GM21381 (cell line): ENCODE results near the gene TLX1.

Source experiments
- ATAC-seq: cut with Tn5 transposase; IDR thresholded peaks from one replicate; pipeline ENCODE4 v1.9.1; 2021; ENCODE audit warnings: mild to moderate bottlenecking, moderate library complexity; ENCODE audit not compliant: unreplicated experiment

The TLX1 gene

DNA sequence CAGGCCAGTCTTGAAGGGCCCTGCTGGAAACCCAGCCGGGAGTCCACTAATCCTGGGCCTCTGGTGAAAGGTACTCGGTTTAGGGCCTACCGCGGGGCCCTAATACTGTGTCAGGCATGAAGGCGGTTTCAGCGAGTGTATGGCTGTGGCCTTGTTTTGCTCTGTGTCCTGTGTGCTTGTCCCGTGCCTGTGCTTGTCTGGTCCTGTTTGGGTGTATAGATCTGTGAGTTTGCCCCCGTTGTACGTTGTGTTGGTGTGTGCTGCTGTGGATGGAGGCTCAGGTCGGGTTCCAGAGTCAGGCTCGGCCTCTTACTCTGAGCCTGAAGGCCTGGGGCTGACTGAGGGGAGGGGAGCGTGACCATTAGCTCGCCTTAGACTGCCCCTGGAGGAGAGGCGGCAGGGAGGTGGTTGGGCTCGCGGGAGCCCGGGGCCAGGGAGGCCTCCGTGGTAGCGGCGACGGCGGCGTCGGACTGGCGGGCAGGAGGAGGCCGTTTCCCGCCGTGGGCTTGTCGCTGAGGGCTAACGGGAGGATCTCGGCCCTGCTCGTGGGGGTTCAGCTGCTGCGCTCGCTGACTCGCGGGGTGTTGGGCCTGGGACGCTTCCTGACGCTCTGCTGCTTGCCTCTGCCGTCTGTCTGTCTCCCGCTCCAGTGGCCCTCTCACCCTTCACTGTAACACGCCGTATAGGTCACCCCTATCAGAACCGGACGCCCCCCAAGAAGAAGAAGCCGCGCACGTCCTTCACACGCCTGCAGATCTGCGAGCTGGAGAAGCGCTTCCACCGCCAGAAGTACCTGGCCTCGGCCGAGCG, 2.6 kb downstream of the TLX1 start:
- no peak for ATAC-seq

DNA sequence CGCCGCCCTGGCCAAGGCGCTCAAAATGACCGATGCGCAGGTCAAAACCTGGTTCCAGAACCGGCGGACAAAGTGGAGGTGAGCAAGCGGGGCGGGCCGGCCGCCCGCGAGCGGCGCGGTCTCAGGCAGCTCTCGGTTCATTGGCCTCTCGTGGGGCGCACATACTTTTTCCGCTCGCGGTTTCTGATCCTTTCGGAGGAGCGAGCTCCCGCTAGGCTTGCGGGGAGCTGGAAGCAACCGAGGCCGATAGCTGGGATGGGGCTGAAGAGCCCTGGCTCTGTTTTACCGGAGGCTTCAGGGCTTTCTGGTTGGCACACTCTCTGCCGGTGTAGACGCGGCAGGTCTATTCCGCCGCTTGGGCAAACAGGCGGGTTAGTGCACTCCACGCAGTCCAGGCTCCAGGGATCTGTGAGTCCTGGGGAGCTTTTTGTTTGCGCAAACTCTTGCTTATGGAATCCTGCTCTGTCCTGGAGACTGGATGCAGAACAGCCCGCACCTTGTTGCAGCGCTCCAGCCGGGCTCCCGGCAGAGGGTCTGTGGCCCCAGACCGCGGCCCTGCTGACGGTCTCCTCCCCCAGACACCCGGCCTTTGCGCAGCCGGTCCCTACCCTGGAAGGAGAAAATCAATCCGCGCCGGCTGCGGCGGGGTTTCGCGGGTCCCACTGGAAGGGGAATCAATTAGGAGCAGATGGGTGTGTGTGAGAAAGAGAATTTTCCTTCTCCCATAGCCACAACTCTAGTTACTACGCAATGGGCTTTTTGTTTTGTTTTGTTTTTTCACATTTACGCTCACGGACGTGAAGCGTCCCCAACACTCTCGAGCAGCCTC, 3.4 kb downstream of the TLX1 start:
- ATAC-seq = no peak

DNA sequence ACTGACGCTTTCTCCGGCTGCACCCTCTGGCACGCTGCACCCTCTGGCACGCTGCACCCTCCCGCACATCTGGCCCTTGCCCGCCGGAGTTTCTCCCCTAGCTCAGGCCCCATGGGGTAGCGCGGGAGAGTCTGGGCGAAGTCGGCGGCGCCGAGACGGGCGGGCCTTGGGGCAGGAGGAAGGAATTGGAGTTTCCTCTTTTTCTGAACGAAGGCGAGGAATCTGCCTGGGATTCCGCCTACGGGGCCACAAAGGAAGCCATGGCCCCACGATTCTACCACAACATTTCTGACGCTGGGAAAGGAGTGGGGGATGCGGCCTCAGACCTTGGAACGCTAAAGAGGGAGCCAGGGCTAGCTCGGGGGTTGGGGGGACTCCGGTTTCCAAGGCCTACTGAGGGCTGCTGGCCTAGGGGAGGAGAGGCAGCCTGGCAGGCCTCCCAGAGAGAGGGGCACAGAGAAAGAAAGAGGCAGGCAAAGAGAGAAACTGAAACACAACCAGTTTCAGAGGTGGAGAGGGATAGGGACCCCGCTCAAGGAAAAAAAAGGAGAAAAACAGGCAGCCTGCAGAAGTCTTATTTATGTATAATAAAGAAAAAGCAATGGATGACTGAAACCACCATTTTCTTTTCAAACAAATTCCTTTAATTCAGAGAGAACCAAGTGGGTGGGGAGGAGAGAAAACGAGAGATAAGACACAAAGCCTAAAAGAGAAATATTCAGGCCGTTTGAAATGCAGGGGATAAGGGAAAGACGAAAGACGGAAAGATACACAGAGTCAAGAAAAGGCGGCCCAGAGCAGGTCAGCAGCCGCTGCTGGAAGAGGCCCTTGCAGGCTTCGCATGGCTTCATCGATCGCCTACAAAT, 4.3 kb downstream of the TLX1 start:
- no peak for ATAC-seq

DNA sequence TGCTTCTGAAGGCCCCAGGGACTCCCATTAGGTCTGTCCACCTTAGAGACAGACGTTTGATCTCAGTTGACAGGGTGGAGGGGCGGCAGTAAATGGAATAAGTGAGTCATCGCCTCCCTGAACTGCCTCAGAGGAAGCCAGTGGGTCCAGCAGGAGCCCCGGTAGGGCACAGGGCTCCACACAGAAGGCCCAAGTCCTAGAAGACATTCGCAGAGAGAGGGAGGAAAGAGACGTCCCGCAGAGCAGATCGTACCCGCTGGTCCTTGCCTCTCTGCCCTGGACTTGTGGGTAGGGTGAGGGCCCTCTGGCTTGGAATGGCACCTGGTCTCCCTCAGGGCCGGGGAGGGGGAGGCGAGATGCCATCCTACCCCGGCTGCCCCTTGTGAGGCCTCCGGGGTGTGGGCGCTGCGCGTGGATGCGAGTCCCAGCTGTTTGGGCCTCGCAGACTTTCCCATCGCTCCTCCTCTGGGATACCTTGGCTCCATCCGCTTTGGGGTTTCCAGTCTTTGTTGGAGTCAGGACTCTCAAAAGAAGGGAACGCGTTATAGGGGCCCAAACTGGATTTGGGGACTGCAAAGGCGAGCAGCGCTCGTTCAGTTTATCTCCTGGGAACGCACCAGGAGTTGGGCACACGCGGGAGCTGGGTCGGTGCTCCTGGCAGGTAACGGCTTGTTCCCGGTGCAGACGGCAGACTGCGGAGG, 5.1 kb downstream of the TLX1 start:
- ATAC-seq = no peak

DNA sequence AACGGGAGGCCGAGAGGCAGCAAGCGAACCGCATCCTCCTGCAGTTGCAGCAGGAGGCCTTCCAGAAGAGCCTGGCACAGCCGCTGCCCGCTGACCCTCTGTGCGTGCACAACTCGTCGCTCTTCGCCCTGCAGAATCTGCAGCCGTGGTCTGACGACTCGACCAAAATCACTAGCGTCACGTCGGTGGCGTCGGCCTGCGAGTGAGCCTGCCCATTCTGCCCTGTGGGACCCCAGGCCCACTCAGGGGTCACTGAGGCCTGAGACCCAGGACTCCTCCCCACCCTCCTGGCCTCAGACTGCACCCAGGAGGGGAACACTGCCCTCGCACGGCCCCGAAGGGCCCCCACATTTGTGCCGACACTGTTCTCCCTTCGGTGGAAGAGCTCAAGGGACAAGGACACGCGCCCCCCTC, 5.6 kb downstream of the TLX1 start:
- ATAC-seq = no peak

DNA sequence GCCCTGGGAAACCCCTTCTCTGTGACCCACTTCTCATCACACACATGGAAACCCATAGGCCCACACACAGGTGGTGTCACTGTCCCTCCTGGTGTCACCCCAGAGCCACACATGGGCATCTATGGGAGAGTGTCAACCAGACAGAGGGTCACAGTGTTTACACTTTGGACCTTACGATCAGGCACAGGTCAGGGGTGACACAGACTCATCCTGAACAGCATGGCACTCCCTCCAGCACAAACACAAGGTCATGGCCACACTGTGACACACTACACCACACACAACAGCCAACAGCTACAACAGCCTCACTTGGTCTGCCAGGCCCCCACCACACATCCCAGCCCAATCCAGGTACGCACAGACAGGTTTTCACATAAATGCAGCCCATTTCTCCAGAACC, 6.2 kb downstream of the TLX1 start:
- ATAC-seq = no peak

DNA sequence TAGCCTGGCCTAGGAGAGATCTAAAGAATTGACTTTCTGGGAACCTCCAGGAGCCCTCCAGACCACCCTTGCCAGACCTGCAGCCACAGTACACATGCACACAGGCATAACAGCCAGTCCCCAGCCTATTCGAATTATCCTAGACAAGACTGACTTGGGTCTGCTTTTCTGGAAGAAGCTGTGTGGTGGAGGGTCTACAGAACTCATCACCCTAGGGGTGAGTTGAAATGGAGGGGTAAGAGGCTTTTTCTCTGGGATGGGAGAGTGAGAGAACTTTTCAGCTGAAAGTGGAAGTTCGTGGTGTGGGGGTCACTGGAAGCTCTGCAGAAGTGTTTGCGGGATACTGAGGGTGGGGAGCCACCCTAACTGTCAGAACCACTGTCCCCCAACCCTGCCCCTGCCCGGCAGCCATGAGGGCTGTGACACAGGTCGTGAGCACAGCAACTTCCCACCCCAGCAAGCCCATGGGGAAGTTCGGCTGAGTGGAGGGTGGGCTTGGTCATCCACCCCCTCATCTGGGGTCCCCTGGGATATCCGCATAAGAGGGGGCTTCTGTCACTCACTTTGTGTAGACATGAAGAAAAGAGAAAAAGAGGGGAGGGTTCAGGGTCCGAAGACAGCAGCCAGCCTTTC, 7.8 kb downstream of the TLX1 start:
- ATAC-seq = no peak

DNA sequence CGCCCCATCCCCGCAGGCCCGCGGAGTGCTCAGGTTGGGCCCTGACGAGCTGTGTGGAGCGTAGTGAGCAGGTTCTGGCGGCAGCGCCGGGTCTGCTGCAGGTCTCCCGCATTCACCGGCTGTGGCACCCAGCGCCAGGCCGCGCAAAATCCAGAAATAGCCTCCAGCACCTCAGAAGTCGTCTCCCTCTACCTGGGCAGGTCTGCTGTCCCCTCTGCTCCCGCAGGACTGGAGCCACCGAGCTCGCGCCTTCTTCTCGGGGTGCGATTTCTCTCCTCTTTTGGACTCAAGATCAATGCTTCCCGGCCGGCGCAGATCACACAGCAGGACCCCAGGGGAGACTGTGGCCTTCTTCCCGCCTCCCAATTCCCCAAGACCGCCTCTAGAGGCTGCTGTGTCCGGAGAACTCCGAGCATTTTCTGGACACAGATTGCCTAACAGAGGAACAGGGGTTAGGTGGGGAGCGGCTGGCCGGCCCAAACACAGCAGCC, 8.4 kb downstream of the TLX1 start:
- no peak for ATAC-seq

DNA sequence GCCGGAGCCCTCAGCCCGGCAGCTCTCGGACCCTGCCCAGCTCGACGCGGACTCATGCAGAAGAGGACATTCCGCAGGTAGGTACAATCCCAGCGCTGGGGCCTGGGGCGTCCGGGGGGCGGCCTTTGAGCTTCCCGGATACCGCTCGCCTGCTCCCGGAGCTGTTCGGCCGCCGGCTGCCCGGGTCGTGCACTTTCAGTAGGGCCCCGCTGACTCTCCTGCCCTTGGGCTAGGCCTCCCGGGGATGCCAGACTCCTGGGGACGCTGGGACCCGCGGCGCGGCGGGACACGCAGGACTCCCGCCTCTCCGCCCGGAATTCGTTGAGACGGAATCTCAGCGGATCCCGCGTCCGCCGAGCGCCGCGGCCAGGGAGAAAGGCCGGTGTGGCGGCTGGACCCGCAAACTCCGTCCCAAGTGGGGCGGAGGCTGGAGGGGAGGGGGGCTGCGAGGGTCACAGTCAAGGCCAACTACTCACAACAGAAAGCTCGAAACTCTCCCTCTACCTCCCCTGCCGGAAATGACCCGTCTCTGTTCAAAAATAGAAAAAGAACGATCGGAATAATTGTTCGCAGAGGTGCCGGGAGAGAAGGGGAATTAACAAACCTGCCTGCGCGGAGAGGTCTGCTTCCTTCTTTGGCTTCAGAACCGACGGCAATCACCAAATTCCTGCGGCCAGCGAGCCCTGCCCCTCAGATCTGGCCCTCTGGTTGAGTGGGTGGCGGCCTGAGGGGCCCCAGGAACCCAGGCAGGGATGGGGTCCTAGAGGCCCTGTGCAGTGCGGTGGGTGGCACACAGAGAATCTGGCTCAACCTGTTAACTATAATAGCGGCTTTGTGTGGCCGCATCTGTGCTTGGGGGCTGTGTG, 9.2 kb downstream of the TLX1 start:
- ATAC-seq = no peak

DNA sequence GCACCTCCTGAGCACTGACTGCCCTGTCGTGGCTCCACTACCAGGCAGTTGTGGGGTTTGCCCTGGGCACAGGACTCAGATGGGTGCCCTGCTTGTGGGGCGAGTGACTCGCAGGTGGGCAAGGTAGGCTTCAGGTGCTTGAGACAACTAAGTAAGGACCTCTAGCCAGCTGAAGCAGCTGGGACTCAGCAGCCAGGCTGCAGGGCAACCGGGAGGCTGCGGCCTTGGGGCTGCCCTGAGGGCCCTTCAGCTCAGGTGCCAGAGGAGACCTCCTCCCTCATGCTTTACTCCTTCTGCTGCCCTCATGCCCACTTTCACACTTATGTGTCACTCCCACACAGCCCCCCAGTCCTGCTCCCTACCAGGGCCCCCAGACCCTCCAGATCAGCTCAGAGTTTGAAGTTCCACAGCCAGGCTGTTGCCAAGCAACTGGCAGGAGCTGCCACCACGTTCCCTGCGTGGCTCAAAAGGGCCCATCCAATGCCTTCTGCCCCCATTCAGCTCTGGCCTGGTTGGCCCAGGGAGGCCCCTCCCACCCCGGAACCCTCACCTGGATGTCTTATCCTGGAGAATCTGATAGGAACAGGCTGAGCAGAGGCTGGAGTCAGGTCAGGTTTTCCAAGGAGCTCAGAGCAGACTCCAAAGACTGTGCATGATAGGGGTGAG, 10.0 kb downstream of the TLX1 start:
- ATAC-seq = no peak

DNA sequence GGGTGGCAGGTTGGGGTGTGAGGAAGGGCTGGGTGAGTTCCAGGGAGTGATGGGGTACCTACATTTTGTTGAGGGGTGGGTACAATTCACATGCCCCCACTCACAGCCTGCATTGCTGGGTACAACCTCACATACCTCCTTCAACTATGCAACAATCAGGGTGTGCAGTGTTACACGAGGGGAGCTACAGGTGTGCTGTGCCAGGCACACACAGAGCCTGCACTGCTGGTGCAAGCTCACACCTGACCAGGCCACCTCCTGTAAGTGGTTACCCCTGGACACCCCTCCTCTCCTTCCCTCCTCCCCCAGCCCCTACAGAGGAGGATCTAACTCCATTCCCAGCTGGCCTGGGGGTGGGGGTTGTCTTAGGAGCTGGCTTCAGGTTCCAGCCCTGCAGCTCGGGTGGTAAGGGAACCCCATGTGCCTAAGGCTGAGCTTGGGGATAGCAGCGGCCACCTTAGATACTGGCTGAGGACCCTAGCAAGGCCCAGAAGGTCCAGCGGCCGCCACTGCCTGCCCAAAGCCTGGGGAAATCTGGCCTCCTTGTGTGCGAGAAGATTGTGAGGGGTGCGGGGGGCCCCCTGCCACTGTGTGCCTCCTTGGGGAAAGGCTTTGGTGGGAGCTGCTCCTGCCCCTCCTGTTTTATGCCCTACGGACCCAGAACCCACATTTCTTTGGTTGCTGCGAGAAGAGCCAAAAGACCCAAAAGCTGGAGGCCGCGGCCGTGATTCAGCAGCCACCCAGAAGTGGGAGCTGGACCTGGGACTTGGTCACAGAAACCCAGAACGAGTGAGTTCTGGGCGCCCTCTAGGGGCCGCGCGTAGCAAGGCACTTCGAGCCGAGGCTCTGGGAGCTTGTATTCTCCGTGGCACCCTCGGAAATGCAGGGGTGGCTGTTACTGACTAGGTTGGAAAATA, 10.8 kb downstream of the TLX1 start:
- no peak for ATAC-seq

DNA sequence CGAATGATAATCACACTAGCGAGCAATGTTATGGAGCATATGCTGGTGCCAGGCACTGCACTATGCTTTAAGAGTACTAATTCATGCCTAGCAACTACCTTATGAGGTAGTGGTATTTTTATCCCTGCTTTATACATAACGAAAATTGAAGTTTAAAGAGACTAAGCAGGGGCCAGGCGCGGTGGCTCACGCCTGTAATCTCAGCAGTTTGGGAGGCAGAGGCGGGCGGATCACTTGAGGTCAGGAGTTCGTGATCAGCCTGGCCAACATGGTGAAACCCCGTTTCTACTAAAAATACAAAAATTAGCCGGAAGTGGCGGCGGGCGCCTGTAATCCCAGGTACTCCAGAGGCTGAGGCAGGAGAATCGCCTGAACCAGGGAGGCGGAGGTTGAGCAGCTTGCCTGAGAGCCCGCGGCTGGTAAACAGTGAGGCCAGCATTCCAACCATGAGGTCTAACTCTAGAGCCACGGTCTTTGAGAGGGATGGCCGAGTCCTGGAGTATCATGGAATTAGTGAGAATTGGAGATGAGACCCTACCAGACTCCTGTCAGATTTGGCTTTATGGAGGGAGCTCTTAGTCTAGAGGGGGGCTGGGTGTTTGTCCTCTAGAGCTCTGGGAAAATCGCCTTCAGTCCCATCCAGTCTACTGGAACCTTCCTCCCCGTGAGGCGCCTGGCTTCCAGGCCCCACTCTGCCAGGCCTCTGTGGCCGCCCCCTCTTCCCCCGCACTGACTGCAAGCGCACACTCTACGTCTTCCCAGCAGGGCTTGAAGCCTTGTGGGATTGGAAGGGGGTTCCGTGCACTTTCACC, 11.6 kb downstream of the TLX1 start:
- ATAC-seq = no peak

DNA sequence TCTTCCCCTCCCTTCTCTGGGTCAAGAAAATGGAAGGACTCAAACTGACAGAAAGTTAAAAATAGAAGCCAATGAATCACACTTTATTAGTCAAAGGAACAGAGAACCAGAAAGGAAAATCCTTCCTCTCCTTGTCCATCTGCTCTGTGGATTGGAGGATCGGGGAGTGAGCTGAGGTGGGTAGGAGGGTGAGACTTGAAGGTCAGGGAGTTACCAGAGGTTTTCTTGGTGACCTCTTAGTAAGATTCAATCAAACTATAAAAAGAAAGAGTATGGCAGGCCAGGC, 12.2 kb downstream of the TLX1 start:
- no peak for ATAC-seq

DNA sequence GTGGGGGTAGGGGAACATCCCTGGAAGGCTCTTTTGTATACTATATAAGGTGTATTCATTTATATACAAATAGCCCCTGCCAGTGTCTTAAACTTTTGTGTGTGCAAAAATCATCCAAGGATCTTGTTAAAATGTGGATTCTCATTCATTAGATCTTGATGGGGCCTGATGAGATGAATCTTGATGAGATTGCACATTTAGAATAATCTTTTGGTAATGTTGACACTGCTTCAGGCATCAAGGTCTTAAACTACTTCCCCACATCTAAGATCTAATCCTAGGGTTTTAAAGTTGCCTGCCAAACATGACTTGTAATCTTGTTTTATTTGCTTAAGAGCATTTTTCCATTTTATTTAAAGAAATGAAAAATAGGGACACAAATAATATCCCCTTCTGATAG, 13.0 kb downstream of the TLX1 start:
- ATAC-seq = no peak

DNA sequence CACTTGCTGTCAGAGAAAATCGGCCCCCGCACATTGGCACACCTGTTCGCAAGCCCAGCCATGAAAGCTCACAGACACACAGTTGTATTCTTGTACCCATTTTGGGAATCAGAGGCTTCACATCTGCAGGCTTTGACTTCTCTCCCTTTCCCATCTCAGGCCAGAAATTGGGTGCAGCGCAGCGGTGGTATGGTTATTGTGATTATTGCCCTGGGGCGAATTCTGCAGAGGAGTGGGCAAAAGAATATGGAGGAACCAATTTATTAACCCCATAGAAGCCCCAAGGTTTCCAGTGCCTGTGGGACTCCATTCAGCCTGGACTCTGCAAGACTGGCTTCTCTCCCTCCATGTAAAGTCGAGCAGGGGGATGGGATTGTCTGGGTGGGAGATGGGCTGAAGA, 14.0 kb downstream of the TLX1 start:
- no peak for ATAC-seq

DNA sequence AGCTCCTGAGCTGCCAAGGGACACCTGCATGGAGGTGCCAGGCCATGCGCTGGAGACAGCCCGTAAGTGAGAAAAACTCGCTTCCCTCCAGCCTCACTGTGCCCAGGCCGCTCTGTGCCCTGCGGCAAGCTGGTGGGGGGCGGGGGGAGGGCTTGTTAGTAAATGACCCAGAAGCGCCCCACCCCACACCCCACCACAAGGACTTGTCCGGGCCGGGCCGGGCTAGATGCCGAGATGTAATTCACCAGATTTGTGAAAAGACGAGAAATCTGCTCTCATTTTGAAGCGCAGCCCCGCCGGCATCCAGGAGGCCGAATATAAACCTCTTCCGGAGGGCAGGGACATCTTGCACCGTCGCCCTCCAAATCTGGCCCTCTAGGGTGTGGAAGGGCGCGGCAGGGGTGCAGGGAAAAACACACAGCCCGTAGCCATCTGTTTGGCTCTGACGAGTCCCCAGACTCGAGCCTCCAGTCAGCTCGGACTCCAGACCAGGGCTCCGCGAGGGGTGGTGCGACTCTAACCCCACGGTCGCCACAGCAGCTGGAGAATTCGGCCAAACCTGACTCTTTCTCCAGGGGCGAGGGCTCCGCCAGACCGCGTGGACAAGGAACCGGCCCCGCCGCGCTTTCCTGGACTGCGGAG, 14.8 kb downstream of the TLX1 start:
- no peak for ATAC-seq
